Stimulated activated CD4-positive, alpha-beta T cell treated with anti-CD3 and anti-CD28 coated beads, Interleukin-12 subunit alpha, Interleukin-12 subunit beta, amount 100 ng/mL, for 48 hours (primary cell): ENCODE data around the gene MATCAP1.

ENCODE experiments used
- DNase-seq, 3 donors: peaks; one replicate each; pipeline ENCODE4 v3.0.0-alpha.2; 2020; ENCODE audit warnings: low read depth in 2 of 3, low spot score in 1 of 3

MATCAP1 gene

GRCh38 chr16:67157892-67158635 lies 25.7 kb downstream of the MATCAP1 start:
- DNase-seq = no peak

GRCh38 chr16:67157106-67157748 lies 26.5 kb downstream of the MATCAP1 start:
- DNase-seq = no peak

DNA sequence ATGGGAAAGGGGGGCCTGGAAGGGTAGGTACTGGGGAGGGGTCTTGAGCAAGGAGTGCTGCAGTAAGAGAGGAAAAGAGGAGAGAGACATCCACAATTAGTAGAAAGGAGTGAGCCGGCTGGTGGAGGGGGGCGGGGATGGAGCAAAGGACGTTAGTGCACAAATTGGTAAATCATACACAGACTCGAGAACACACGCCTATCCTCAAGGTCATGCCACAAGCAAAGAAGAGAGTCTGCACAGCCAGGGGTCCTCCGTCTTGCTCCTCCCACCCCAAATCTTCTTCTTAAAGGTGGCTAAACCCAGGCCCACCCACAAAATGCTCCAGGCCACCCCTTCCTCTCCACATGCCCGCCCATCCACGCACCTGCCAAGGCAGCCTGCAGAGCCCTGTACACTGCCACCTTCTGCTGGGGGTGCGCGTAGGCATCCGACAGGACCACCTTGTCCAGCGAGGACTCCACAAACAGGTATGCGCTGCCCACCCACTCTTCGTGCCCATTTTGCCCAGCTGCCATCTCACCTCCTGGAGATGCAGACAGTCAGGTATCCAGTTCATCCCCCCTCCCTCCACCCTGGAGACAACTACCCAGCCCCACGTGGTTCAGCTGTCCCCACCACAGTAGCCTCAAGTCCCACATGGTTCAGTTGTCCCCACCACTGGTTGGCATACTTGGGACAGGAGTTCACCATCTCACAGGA lies 27.5 kb downstream of the MATCAP1 start:
- no peak for DNase-seq

DNA sequence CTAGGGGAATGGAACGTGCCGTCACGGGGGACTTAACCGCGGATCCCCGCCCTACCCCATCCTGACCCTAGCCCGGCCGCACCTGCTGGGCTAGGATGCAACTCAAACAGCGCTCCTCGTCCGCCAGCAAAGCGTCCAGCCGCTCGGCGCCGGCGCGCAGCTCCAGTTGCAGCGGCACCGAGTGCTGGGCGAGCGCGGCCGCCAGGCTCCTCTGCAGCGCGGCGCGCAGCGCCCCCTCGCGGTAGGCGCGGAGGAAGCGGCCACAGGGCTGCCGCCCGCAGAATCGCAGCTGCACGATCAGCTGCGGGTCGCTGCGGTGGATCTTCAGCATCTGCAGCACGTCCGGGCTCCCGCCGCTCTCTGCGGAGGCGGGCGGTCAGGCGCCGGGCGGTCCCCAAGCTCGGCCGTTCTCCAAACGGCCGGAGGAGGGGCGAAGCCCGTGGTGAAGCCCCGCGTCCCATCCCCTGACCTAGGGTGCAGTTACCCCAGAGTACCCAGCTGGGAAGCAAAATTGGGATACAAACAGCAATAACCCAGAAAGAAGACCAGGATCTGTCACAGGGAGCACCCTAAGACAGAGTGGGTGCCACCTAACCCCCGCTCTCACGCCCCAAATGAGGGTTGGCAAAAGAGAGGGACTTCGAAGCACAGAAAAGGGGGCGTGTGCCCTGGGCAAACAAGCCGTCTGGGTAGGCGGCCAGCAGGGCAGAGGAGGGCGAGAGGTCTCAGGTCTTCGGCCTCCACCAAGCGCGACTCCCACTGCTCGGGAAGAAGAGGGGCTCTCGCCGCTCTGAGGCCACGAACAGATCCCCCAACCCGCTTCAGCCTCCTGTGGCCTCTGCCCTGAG lies 28.2 kb downstream of the MATCAP1 start:
- peak in 2 of 3 donors; percentile 69 to 78 for DNase-seq

GRCh38 chr16:67154578-67155294 lies 29.0 kb downstream of the MATCAP1 start:
- DNase-seq = no peak

- DNase-seq = no peak
These were observed 32.2 kb downstream of the MATCAP1 start for GRCh38 chr16:67151431-67152097.

DNA sequence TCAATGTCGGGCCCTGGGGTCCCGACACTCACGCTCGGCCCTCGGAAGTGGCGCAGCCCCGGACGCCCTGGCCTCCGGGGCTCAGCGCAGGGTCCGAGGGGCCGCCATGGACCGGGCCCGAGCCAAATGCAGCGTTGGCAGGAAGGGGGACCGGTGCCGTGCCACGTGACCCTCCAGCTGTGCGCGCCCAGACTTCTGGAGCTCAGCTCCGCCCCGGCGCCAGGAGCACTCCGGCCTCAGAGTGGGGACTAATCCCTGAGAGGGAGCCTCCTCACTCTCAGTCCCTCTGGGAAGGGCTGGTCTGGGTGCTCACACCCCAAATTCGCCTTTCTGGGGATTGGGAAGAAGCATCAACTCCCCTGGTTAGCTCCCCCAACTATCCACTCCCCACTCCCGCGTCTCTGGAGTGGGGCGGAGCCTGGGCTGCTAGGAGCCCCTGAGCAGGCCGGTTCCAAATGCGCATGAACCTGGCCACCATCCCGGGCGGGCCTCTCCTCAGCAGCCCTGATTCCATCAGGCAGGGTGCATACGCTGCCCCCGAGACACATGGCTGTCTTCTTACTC lies 32.8 kb downstream of the MATCAP1 start, which contains the start of gene B3GNT9:
Gene B3GNT9, minus strand, starts transcription at position 166 of the 564 bp plus-strand sequence. CDS start 513 bp downstream, outside the sequence.
- no peak for DNase-seq

- no peak for DNase-seq
These were observed 33.5 kb downstream of the MATCAP1 start for GRCh38 chr16:67150047-67150832.

DNA sequence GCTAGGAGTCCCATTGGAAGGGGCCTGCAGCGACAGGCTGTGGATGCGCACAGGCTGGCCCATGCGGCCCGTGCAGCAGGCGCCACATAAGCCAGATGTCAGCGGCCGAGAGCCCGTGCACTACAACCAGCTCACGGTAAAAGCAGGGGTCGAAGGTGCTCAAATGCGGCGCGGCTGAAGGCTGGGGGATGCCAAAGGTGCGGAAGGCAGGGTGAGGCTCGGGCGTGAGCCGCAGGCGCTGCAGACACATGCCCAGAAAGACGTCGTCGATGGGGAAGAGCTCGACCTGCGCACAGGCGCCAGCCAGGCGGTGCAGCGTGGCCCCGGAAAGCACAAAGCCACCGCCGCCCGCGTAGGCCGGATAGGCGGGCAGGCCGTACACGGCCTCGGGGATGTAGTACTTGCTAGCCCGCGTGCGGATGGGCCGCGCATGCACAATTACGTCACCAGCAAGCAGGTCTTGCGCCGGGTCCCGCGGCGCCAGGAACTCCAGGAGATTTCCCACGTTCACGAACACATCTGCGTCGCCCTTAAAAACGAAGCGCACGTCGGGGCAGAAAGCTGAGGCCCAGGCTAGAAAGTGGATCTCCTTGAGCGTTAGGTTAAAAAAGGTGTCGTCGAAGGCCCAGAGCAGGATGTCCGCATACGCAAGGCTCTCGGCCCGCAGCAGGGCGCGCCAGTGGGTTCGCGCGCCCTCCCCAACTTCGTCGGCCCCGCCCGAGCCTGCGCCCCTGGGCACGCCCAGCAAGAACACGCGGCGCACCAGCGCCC lies 34.3 kb downstream of the MATCAP1 start:
- no peak for DNase-seq

- DNase-seq = no peak
These were observed 35.0 kb downstream of the MATCAP1 start for GRCh38 chr16:67148656-67149275.

DNA sequence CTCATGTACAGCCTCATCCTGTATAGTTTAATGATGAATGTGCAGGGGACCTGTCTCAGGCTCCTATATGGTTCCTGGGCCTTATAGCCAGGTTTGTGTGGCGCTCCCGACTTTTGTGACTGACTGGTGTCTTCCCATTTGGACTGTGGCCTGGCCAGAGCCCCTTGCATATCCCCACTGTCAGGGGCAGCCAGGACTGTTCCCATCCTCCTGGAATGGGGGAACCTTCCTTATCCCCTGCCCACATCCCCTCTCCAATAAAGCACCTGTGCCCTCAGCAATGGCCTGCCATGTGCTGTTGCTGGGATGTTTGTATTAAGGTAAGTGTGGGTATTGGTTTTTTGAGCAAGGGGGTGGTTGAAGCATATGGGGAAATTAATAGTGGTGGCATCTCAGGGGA lies 35.5 kb downstream of the MATCAP1 start:
- DNase-seq = no peak

DNA sequence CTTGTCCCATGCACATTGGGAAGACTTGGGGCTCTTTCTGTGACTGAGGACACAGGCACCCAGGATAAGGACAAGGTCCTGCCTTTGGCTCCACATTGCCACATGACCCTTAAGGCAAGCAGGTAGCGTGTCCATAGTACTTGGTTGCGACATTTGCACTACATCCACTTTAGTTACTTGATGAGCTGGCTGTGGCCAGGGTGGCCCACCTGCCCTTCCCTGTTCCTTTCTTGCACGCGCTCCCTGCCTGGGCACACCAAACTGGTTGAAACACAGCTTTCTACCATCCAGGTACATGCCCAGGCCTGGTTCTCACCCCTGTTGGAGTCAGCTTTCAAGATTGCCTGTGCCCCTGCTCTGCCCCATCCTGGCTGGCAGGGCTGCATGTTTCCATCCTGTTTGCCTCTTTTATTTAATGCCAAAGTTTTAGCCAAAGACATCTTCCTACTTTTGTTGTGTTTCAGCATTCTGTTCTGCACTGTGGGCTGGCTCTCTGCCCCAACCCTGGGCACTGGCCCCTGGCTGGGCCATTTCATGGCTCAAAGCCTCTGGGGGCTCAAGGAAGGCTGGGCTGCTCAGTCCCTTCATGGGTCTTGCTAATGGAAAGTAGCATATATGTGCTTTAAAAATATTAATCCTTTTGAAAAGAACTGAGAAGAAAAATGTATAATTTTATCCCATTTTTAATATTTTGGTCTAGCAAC lies 36.2 kb downstream of the MATCAP1 start:
- DNase-seq = no peak

DNA sequence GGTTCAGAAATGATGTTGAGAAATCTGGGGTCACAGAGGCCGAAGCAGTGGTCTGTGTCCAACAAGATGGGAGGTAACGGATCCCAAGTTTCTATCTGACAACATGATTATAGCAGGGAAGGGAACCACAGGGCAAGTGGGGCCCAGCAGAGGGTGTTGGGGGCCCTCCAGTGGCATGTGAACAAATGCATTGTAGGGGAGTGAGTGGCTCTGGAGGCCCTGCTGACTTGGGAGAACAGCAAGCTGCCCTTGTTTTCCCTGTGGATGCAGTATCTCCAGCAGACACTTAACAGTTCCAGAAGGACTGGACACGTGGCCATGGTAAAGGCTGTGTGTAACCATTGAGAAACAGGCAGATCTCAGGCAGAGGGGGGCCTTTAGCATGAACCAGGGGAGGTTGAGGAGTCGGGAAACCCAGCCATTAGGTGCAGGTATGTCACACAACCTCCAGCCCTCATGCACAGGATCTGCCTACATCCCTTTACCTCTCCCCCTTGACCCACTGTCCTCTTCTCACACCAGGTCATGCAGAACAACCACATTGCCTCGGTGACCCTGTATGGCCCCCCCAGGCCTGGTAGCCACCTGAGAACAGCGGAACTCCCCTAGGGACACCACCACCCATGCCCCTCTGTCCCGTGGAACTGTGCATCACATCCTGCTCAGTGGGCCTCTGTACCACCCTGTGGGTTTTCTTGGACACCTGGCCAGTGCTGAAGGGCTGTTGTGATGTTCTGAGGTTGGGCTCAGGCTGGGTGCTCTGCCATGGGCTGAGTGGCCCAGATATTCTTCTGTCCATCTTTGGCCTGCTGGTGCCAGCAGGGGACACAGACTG lies 37.0 kb downstream of the MATCAP1 start:
- DNase-seq = no peak

- DNase-seq = no peak
These were observed 38.0 kb downstream of the MATCAP1 start for GRCh38 chr16:67145746-67146145.

DNA sequence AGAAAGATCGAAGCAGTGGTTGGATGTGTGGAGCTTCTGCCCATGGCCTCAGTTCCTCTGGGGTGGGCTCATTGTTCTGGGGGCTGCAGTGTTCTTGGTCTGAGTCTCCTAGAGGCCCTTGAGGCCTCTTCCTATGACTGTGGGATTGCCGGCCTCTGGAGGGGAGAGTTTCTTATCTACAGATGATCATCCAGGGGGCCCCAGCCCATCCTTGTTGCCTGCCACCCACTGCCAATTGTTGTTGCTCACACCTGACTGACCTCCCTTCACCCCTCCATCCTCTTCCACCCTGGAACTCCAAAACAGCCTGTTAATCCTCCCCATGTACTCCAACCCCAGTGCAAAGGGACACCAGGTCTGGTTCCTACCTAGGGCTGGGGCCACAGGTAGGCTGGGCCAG lies 38.8 kb downstream of the MATCAP1 start:
- DNase-seq = no peak

DNA sequence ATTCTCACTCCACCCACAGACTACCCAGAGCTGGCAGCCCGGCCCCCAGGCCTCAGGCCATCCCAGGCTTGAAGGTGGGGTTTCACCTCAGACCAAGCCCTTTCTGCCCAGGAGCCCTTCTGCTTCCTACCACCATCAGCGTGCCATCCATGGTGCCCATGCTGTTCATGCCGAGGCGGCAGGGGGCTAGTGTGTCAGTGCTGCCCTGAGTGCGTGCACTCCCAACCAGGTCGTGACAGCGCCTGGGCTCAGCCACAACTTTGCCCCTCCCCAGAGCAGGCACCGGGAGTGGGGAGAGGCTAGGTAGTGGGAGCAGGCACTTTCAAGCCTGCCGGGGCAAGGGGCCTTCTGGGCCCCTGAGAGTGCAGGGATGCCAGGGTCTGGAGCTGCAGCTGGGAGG lies 41.4 kb downstream of the MATCAP1 start:
- no peak for DNase-seq
